Measurements from ENCODE around the gene GABRB1. TPM values are rescaled to one million over a fixed set of nuclear protein-coding genes. Genes with fewer than 3 reads are reported as not detected.

GABRB1 gene
- total and polyA plus RNA-seq, 2 of the 8 experiments (the other 6 are each of a cell fraction or from before 2014, with no cell fraction given), result 0.22 to 0.38 TPM

GRCh38 chr4:47275595-47275994 is 244.2 kb downstream of the GABRB1 start:
- H4K5ac ChIP-seq (ENCODE audit: insufficient read length, low read depth, low read length), result no peak overlapping the region
- no peak overlapping the region for H3K56ac ChIP-seq (replicated peaks; ENCODE audit: insufficient read length, low read depth, low read length)
- no peak overlapping the region for H3K4ac ChIP-seq (replicated peaks; ENCODE audit: insufficient read length, low read depth, low read length)
- no peaks in the 10 kb centered on the region for H3K9me3 ChIP-seq (ENCODE audit: insufficient read depth in 2 of 2, low read depth in 1 of 2, low read length in 1 of 2)
- no peak overlapping the region for H3K14ac ChIP-seq (ENCODE audit: insufficient read length)
- POLR2A ChIA-PET (ENCODE audit: partially characterized antibody), result no interaction called here
- H3K23me2 ChIP-seq (ENCODE audit: low read depth, low read length), result no peaks in the 10 kb centered on the region
- TF ChIP-seq RNF2 (IDR thresholded peaks at IDR 0.05; ENCODE audit: borderline replicate concordance, low read depth, low read length, missing control alignments, poor library complexity, severe bottlenecking) (no peak), SIN3A (conservative IDR thresholded peaks at IDR 0.05 in 1 of 2, IDR thresholded peaks at IDR 0.05 in 1 of 2; ENCODE audit: low read depth in 1 of 2, low read length in 2 of 2) (no peak), POU5F1 (IDR thresholded peaks at IDR 0.05; ENCODE audit: low read depth, low read length) (no peak), CEBPB (IDR thresholded peaks at IDR 0.05; ENCODE audit: low read depth, low read length) (no peak), RAD21 (IDR thresholded peaks at IDR 0.05 in 1 of 2, conservative IDR thresholded peaks at IDR 0.05 in 1 of 2; ENCODE audit: low read depth in 2 of 2, low read length in 2 of 2) (no peak), NANOG (IDR thresholded peaks at IDR 0.05; ENCODE audit: insufficient read depth, low read depth, low read length, poor library complexity, severe bottlenecking) (no peak), TBP (IDR thresholded peaks at IDR 0.05; ENCODE audit: low read depth, low read length) (no peak), TEAD4 (IDR thresholded peaks at IDR 0.05; ENCODE audit: low read depth, low read length) (no peak), POLR2A (IDR thresholded peaks at IDR 0.05; ENCODE audit: control extremely low read depth in 1 of 2, low read depth in 2 of 2, low read length in 2 of 2) (no peak), SRF (IDR thresholded peaks at IDR 0.05; ENCODE audit: low read depth, low read length) (no peak), TAF7 (optimal IDR thresholded peaks at IDR 0.05; ENCODE audit: borderline replicate concordance, low read depth, low read length) (no peak)
- no peak overlapping the region for H2BK12ac ChIP-seq (ENCODE audit: low read depth, low read length)
- no peak overlapping the region for H3K4me2 ChIP-seq (ENCODE audit: insufficient read depth in 1 of 2, low read depth in 2 of 2, low read length in 2 of 2)
- H3K79me1 ChIP-seq (ENCODE audit: low read depth, low read length), result no peaks in the 10 kb centered on the region
- H3K27ac ChIP-seq (ENCODE audit: low read depth, low read length), result no peak overlapping the region
- CTCF ChIA-PET (ENCODE audit: partially characterized antibody), result no interaction called here
- H3K27me3 ChIP-seq (replicated peaks in 1 of 4; ENCODE audit: control insufficient read depth in 3 of 4, extremely low read depth in 1 of 4, insufficient read depth in 3 of 4, low read length in 3 of 4), result peaks cover 0 to 2% (median 0%) of the 10 kb centered on the region in 4 experiments; a peak in 2 of 7 replicates
- no peak overlapping the region for H4K91ac ChIP-seq (replicated peaks; ENCODE audit: insufficient read length, low read length)
- no peak overlapping the region for H2AFZ ChIP-seq (ENCODE audit: low read length)
- H3K23ac ChIP-seq (ENCODE audit: insufficient read length), result no peak overlapping the region
- H3K4me1 ChIP-seq (replicated peaks in 1 of 4; ENCODE audit: control insufficient read depth in 3 of 4, insufficient read depth in 4 of 4, low read length in 3 of 4), result no peaks in the 10 kb centered on the region
- H3K36me3 ChIP-seq (ENCODE audit: control insufficient read depth in 2 of 4, insufficient read depth in 4 of 4, low read length in 3 of 4), result no peaks in the 10 kb centered on the region
- no peaks in the 10 kb centered on the region for H3K79me2 ChIP-seq (ENCODE audit: control insufficient read depth in 1 of 2, insufficient read depth in 2 of 2, low read length in 2 of 2)
- no peaks in the 10 kb centered on the region for H4K20me1 ChIP-seq (replicated peaks in 1 of 2; ENCODE audit: control insufficient read depth in 1 of 2, insufficient read depth in 2 of 2, low read length in 2 of 2)
- H2BK15ac ChIP-seq (ENCODE audit: low read length), result no peak overlapping the region
- H2BK5ac ChIP-seq (ENCODE audit: low read depth, low read length), result no peak overlapping the region
- no peak overlapping the region for H3K18ac ChIP-seq (ENCODE audit: extremely low read depth, low read length)
- H4K8ac ChIP-seq (ENCODE audit: extremely low read depth, insufficient read depth, low read length), result no peak overlapping the region
- no peak for DNase-seq (ENCODE audit: low read depth in 1 of 2, low spot score in 2 of 2)
- H2BK120ac ChIP-seq (replicated peaks; ENCODE audit: low read depth, low read length), result no peak overlapping the region
- H3K9ac ChIP-seq (replicated peaks in 1 of 4; ENCODE audit: extremely low read depth in 1 of 4, low read depth in 3 of 4, low read length in 3 of 4), result no peak overlapping the region
- 79% methylated on average over 2 of the region's 2 CpGs; no CpG with 5 or more reads in 1 of the 2 experiments for WGBS, 2 experiments (ENCODE audit: extremely low coverage in 1 of 2, insufficient coverage in 1 of 2, insufficient read length in 1 of 2, insufficient replicate concordance in 2 of 2, low coverage in 1 of 2, low lambda C conversion rate in 2 of 2, missing lambda C conversion rate in 1 of 2)
- H3K4me3 ChIP-seq (ENCODE audit: extremely low read depth in 1 of 4, insufficient read depth in 2 of 4, low read depth in 3 of 4, low read length in 4 of 4), result no peak overlapping the region
- no peak overlapping the region for H2AK5ac ChIP-seq (ENCODE audit: low read depth, low read length)
- no peak overlapping the region for H2BK20ac ChIP-seq (ENCODE audit: low read length)
- FAIRE-seq, result no peak

Measured in H1 (cell line).